Activated T-cell treated with anti-CD3 and anti-CD28 coated beads, Interleukin-2, amount 50 U/mL, for 4 hours (primary cell): ENCODE measurements around the gene OTP. TPM values are rescaled to one million over a fixed set of nuclear protein-coding genes. Genes with fewer than 3 reads are reported as not detected.

Source experiments
- ATAC-seq, 2 donors: fragments of 200-7000 bp; cut with Tn5 transposase; one replicate each; pipeline ENCODE4 v1.10.0; 2021
- DNase-seq: peaks from one replicate; pipeline ENCODE4 v3.0.0-alpha.2; 2020
- H3K27me3 Mint-ChIP-seq: one replicate; pipeline ENCODE4 v1.8.0; 2021; ENCODE audit warnings: low read depth, mixed read lengths
- H3K36me3 Mint-ChIP-seq: one replicate; pipeline ENCODE4 v1.8.0; 2022; ENCODE audit warnings: mixed read lengths; ENCODE audit not compliant: insufficient read depth
- H3K4me1 Mint-ChIP-seq: one replicate; pipeline ENCODE4 v1.8.0; 2021; ENCODE audit warnings: low read depth, mixed read lengths
- H3K4me3 Mint-ChIP-seq: one replicate; pipeline ENCODE4 v1.8.0; 2021; ENCODE audit warnings: mild to moderate bottlenecking, moderate library complexity, mixed read lengths
- H3K9me3 Mint-ChIP-seq: one replicate; pipeline ENCODE4 v1.8.0; 2021; ENCODE audit warnings: mixed read lengths
- total RNA-seq, 3 donors: library from RNA; stranded (reverse); gene quantifications; one replicate each; pipeline ENCODE4 v1.2.1, GENCODE V29; 2021

The OTP gene
- total RNA-seq, result not detected

- H3K4me3 Mint-ChIP-seq, result peak within 1 kb of the TSS; percentile 42
- peaks cover 13% of the 10 kb centered on the region for H3K9me3 Mint-ChIP-seq
- ATAC-seq (no peak), DNase-seq (no peak)
- no peaks in the 10 kb centered on the region for H3K36me3 Mint-ChIP-seq
- H3K27me3 Mint-ChIP-seq, result peaks cover 76% of the 10 kb centered on the region
- H3K4me1 Mint-ChIP-seq, result peaks cover 12% of the 10 kb centered on the region
These were observed at the start of gene OTP for GRCh38 chr5:77637998-77638762. Gene OTP, minus strand, starts transcription at chr5:77638713. Its CDS starts 164 bp downstream, at chr5:77638549.

- Mint-ChIP-seq H3K36me3 (peaks cover 2% of the 10 kb centered on the region), H3K4me1 (no peaks in the 10 kb centered on the region), H3K27me3 (peaks cover 5% of the 10 kb centered on the region), H3K9me3 (no peaks in the 10 kb centered on the region), H3K4me3 (no peak overlapping the region)
- no peak for ATAC-seq
- no peak for DNase-seq
These were observed 44.7 kb upstream of the OTP start for GRCh38 chr5:77683171-77683732.

- H3K4me1 Mint-ChIP-seq, result no peaks in the 10 kb centered on the region
- DNase-seq (no peak), ATAC-seq (no peak)
- peaks cover 15% of the 10 kb centered on the region for H3K27me3 Mint-ChIP-seq
- H3K36me3 Mint-ChIP-seq, result no peaks in the 10 kb centered on the region
- H3K4me3 Mint-ChIP-seq, result no peak overlapping the region
- peaks cover 10% of the 10 kb centered on the region for H3K9me3 Mint-ChIP-seq
These were observed 32.0 kb upstream of the OTP start for GRCh38 chr5:77670526-77670925.

- peaks cover 1% of the 10 kb centered on the region for H3K9me3 Mint-ChIP-seq
- H3K27me3 Mint-ChIP-seq, result peaks cover 15% of the 10 kb centered on the region
- H3K4me3 Mint-ChIP-seq, result no peak overlapping the region
- no peaks in the 10 kb centered on the region for H3K36me3 Mint-ChIP-seq
- no peaks in the 10 kb centered on the region for H3K4me1 Mint-ChIP-seq
- DNase-seq (no peak), ATAC-seq (no peak)
These were observed 31.2 kb upstream of the OTP start for GRCh38 chr5:77669677-77670076.

- no peaks in the 10 kb centered on the region for H3K36me3 Mint-ChIP-seq
- H3K27me3 Mint-ChIP-seq, result peaks cover 17% of the 10 kb centered on the region
- H3K4me1 Mint-ChIP-seq, result peaks cover 8% of the 10 kb centered on the region
- H3K4me3 Mint-ChIP-seq, result no peak overlapping the region
- ATAC-seq (no peak), DNase-seq (no peak)
- no peaks in the 10 kb centered on the region for H3K9me3 Mint-ChIP-seq
These were observed 24.8 kb upstream of the OTP start for GRCh38 chr5:77663090-77663863.

- ATAC-seq (peak; percentile 59 to 62), DNase-seq (no peak)
- Mint-ChIP-seq H3K9me3 (no peaks in the 10 kb centered on the region), H3K36me3 (no peaks in the 10 kb centered on the region), H3K4me3 (no peak overlapping the region), H3K27me3 (peaks cover 16% of the 10 kb centered on the region), H3K4me1 (peaks cover 8% of the 10 kb centered on the region)
These were observed 24.1 kb upstream of the OTP start for GRCh38 chr5:77662635-77663034.

- no peak for DNase-seq
- H3K4me3 Mint-ChIP-seq, result no peak overlapping the region
- peaks cover 8% of the 10 kb centered on the region for H3K4me1 Mint-ChIP-seq
- H3K36me3 Mint-ChIP-seq, result no peaks in the 10 kb centered on the region
- H3K27me3 Mint-ChIP-seq, result peaks cover 33% of the 10 kb centered on the region
- H3K9me3 Mint-ChIP-seq, result no peaks in the 10 kb centered on the region
- no peak for ATAC-seq
These were observed 20.1 kb upstream of the OTP start for GRCh38 chr5:77658662-77659061.

GRCh38 chr5:77651343-77651742 lies 12.8 kb upstream of the OTP start:
- peaks cover 42% of the 10 kb centered on the region for H3K27me3 Mint-ChIP-seq
- no peak overlapping the region for H3K4me3 Mint-ChIP-seq
- H3K36me3 Mint-ChIP-seq, result no peaks in the 10 kb centered on the region
- ATAC-seq, result no peak
- H3K9me3 Mint-ChIP-seq, result no peaks in the 10 kb centered on the region
- no peak for DNase-seq
- no peaks in the 10 kb centered on the region for H3K4me1 Mint-ChIP-seq

- no peak overlapping the region for H3K4me3 Mint-ChIP-seq
- H3K9me3 Mint-ChIP-seq, result no peaks in the 10 kb centered on the region
- ATAC-seq (no peak), DNase-seq (no peak)
- no peaks in the 10 kb centered on the region for H3K36me3 Mint-ChIP-seq
- peaks cover 47% of the 10 kb centered on the region for H3K27me3 Mint-ChIP-seq
- H3K4me1 Mint-ChIP-seq, result peaks cover 2% of the 10 kb centered on the region
These were observed 12.2 kb upstream of the OTP start for GRCh38 chr5:77650686-77651085.

- peaks cover 49% of the 10 kb centered on the region for H3K27me3 Mint-ChIP-seq
These were observed 11.3 kb upstream of the OTP start for GRCh38 chr5:77649776-77650175.

GRCh38 chr5:77645995-77646639 lies 7.6 kb upstream of the OTP start:
- DNase-seq (no peak), ATAC-seq (no peak)
- H3K9me3 Mint-ChIP-seq, result peaks cover 2% of the 10 kb centered on the region
- H3K4me1 Mint-ChIP-seq, result peaks cover 14% of the 10 kb centered on the region
- no peak overlapping the region for H3K4me3 Mint-ChIP-seq
- peaks cover 68% of the 10 kb centered on the region for H3K27me3 Mint-ChIP-seq
- H3K36me3 Mint-ChIP-seq, result no peaks in the 10 kb centered on the region

More at GRCh38 chr5:77649776-77650175, 11.3 kb upstream of the OTP start:
- Mint-ChIP-seq H3K36me3 (no peaks in the 10 kb centered on the region), H3K4me3 (no peak overlapping the region), H3K4me1 (peaks cover 4% of the 10 kb centered on the region), H3K9me3 (no peaks in the 10 kb centered on the region)
- ATAC-seq (no peak), DNase-seq (no peak)

- peak overlapping the region; percentile 24 for H3K4me3 Mint-ChIP-seq
These were observed 6.9 kb upstream of the OTP start for GRCh38 chr5:77645158-77645994.

GRCh38 chr5:77644371-77645157 lies 6.1 kb upstream of the OTP start:
- H3K27me3 Mint-ChIP-seq, result peaks cover 81% of the 10 kb centered on the region
- DNase-seq (no peak), ATAC-seq (no peak)
- H3K9me3 Mint-ChIP-seq, result peaks cover 4% of the 10 kb centered on the region
- no peaks in the 10 kb centered on the region for H3K36me3 Mint-ChIP-seq
- H3K4me1 Mint-ChIP-seq, result peaks cover 18% of the 10 kb centered on the region
- H3K4me3 Mint-ChIP-seq, result peak overlapping the region; percentile 12

More at GRCh38 chr5:77645158-77645994, 6.9 kb upstream of the OTP start:
- peaks cover 4% of the 10 kb centered on the region for H3K9me3 Mint-ChIP-seq
- ATAC-seq (peak; percentile 83 to 89), DNase-seq (peak; percentile 23)
- H3K4me1 Mint-ChIP-seq, result peaks cover 16% of the 10 kb centered on the region
- no peaks in the 10 kb centered on the region for H3K36me3 Mint-ChIP-seq
- H3K27me3 Mint-ChIP-seq, result peaks cover 75% of the 10 kb centered on the region
